ENCODE data around the gene NSUN3. TPM values are rescaled to one million over a fixed set of nuclear protein-coding genes. Genes with fewer than 3 reads are reported as not detected.

NSUN3 gene
- total RNA-seq, 1 donor from 2014 or later: 4.8 TPM

- no peak for ATAC-seq
- DNase-seq (ENCODE audit: low spot score): no peak
Observed at GRCh38 chr3:94117729-94118128, 54.9 kb downstream of the NSUN3 start.

- ATAC-seq (no peak), DNase-seq (ENCODE audit: low spot score) (no peak)
Observed at GRCh38 chr3:94118390-94118789, 55.5 kb downstream of the NSUN3 start.

GRCh38 chr3:94121161-94121560, 58.3 kb downstream of the NSUN3 start:
- ATAC-seq (no peak), DNase-seq (ENCODE audit: low spot score) (no peak)

GRCh38 chr3:94127115-94127514, 64.3 kb downstream of the NSUN3 start:
- no peak for ATAC-seq
- no peak for DNase-seq (ENCODE audit: low spot score)

GRCh38 chr3:94130690-94131089, 67.8 kb downstream of the NSUN3 start:
- DNase-seq (ENCODE audit: low spot score): peak; percentile 48
- ATAC-seq: peak; percentile 78

GRCh38 chr3:94132777-94133176, 69.9 kb downstream of the NSUN3 start:
- ATAC-seq (no peak), DNase-seq (ENCODE audit: low spot score) (no peak)

GRCh38 chr3:94136133-94136532, 73.3 kb downstream of the NSUN3 start:
- ATAC-seq (no peak), DNase-seq (ENCODE audit: low spot score) (no peak)

- DNase-seq (ENCODE audit: low spot score) (no peak), ATAC-seq (peak; percentile 84)
Observed at GRCh38 chr3:94137377-94137776, 74.5 kb downstream of the NSUN3 start.

GRCh38 chr3:94146455-94146854, 83.6 kb downstream of the NSUN3 start:
- ATAC-seq: no peak
- no peak for DNase-seq (ENCODE audit: low spot score)

GRCh38 chr3:94147012-94147411, 84.2 kb downstream of the NSUN3 start:
- no peak for ATAC-seq

GRCh38 chr3:94150113-94150512, 87.3 kb downstream of the NSUN3 start:
- DNase-seq (ENCODE audit: low spot score) (no peak), ATAC-seq (no peak)

More at GRCh38 chr3:94147012-94147411, 84.2 kb downstream of the NSUN3 start:
- no peak for DNase-seq (ENCODE audit: low spot score)

GRCh38 chr3:94156626-94157025, 93.8 kb downstream of the NSUN3 start:
- ATAC-seq (no peak), DNase-seq (ENCODE audit: low spot score) (no peak)

- DNase-seq (ENCODE audit: low spot score) (no peak), ATAC-seq (no peak)
Observed at GRCh38 chr3:94158512-94158911, 95.7 kb downstream of the NSUN3 start.

GRCh38 chr3:94159062-94159828, 96.4 kb downstream of the NSUN3 start:
- no peak for ATAC-seq

GRCh38 chr3:94162700-94163099, 99.8 kb downstream of the NSUN3 start:
- ATAC-seq: no peak
- no peak for DNase-seq (ENCODE audit: low spot score)

More at GRCh38 chr3:94159062-94159828, 96.4 kb downstream of the NSUN3 start:
- DNase-seq (ENCODE audit: low spot score): no peak

GRCh38 chr3:94167346-94167745, 104.5 kb downstream of the NSUN3 start:
- no peak for DNase-seq (ENCODE audit: low spot score)
- no peak for ATAC-seq

GRCh38 chr3:94167796-94168195, 104.9 kb downstream of the NSUN3 start:
- no peak for DNase-seq (ENCODE audit: low spot score)

GRCh38 chr3:94171954-94172353, 109.1 kb downstream of the NSUN3 start:
- ATAC-seq (no peak), DNase-seq (ENCODE audit: low spot score) (no peak)

More at GRCh38 chr3:94167796-94168195, 104.9 kb downstream of the NSUN3 start:
- no peak for ATAC-seq

- DNase-seq (ENCODE audit: low spot score) (no peak), ATAC-seq (no peak)
Observed at GRCh38 chr3:94172695-94173310, 109.9 kb downstream of the NSUN3 start.

GRCh38 chr3:94173673-94174434, 111.0 kb downstream of the NSUN3 start:
- no peak for DNase-seq (ENCODE audit: low spot score)
- ATAC-seq: no peak

GRCh38 chr3:94175677-94176076, 112.8 kb downstream of the NSUN3 start:
- ATAC-seq (no peak), DNase-seq (ENCODE audit: low spot score) (no peak)
